GM19351 (cell line): ENCODE data around the gene RGPD6.
A peak's percentile ranks its signal among the peaks of the same experiment; 100 is the strongest.
"Not testable (repeated sequence)": the region's sequence is repeated elsewhere in the genome, so short reads cannot be mapped to it uniquely, and the experiment has no call there.

Source experiments
- ATAC-seq: cut with Tn5 transposase; IDR thresholded peaks from one replicate; pipeline ENCODE4 v1.9.1; 2021; ENCODE audit warnings: mild to moderate bottlenecking, moderate library complexity; ENCODE audit not compliant: unreplicated experiment

Gene RGPD6

GRCh38 chr2:110576763-110577416, at the start of gene RGPD6:
TSS of gene RGPD6 (minus strand) at chr2:110577222. CDS start at chr2:110577024, 198 bp downstream.
- peak; percentile 97 for ATAC-seq

GRCh38 chr2:110619326-110619939, 42.4 kb upstream of the RGPD6 start:
- ATAC-seq: not testable (repeated sequence)

GRCh38 chr2:110613927-110614326, 36.9 kb upstream of the RGPD6 start:
- ATAC-seq: not testable (repeated sequence)

GRCh38 chr2:110610613-110611250, 33.7 kb upstream of the RGPD6 start:
- peak; percentile 27 for ATAC-seq

- peak; percentile 37 for ATAC-seq
These were observed 33.0 kb upstream of the RGPD6 start for GRCh38 chr2:110609843-110610612.

GRCh38 chr2:110608788-110609502, 31.9 kb upstream of the RGPD6 start:
- ATAC-seq: peak; percentile 48

GRCh38 chr2:110605057-110605456, 28.0 kb upstream of the RGPD6 start:
- ATAC-seq: not testable (repeated sequence)

GRCh38 chr2:110603917-110604591, 27.0 kb upstream of the RGPD6 start:
- not testable (repeated sequence) for ATAC-seq

- not testable (repeated sequence) for ATAC-seq
These were observed 25.1 kb upstream of the RGPD6 start for GRCh38 chr2:110602139-110602538.

GRCh38 chr2:110591973-110592372, 15.0 kb upstream of the RGPD6 start:
- not testable (repeated sequence) for ATAC-seq

GRCh38 chr2:110589677-110590330, 12.8 kb upstream of the RGPD6 start:
- ATAC-seq: not testable (repeated sequence)

- not testable (repeated sequence) for ATAC-seq
These were observed 11.5 kb upstream of the RGPD6 start for GRCh38 chr2:110588520-110588919.

- not testable (repeated sequence) for ATAC-seq
These were observed 2.4 kb upstream of the RGPD6 start for GRCh38 chr2:110579216-110579965.

- peak; percentile 65 for ATAC-seq
These were observed 1.4 kb upstream of the RGPD6 start for GRCh38 chr2:110578429-110578828.

GRCh38 chr2:110499755-110500377, 77.2 kb downstream of the RGPD6 start:
- peak; percentile 88 for ATAC-seq

GRCh38 chr2:110496027-110496426, 81.0 kb downstream of the RGPD6 start:
- not testable (repeated sequence) for ATAC-seq

- not testable (repeated sequence) for ATAC-seq
These were observed 82.5 kb downstream of the RGPD6 start for GRCh38 chr2:110494488-110494887.

- ATAC-seq: not testable (repeated sequence)
These were observed 88.0 kb downstream of the RGPD6 start for GRCh38 chr2:110488991-110489390.
